ENCODE measurements around the gene GMFB. TPM values are rescaled to one million over a fixed set of nuclear protein-coding genes. Genes with fewer than 3 reads are reported as not detected.

Gene GMFB
- total and polyA plus RNA-seq, 2 experiments from 2014 or later = 47.3 to 138 TPM

- 69% methylated on average over 4 of the region's 4 CpGs for WGBS (ENCODE audit: low lambda C conversion rate, missing lambda C conversion rate)
- Histone ChIP-seq H3K79me2 (peaks cover 98% of the 10 kb centered on the region), H3K4me1 (ENCODE audit: insufficient read depth) (peaks cover 12% of the 10 kb centered on the region), H3K27ac (peak overlapping the region; percentile 67), H3K4me3 (no peak overlapping the region), H3K27me3 (no peaks in the 10 kb centered on the region), H4K20me1 (ENCODE audit: insufficient read depth, poor library complexity, severe bottlenecking) (no peaks in the 10 kb centered on the region), H3K36me3 (replicated peaks; ENCODE audit: insufficient read depth, low read depth) (no peaks in the 10 kb centered on the region), H3K9me3 (ENCODE audit: low read depth) (no peaks in the 10 kb centered on the region), H2AFZ (no peak overlapping the region), H3K9me2 (replicated peaks; ENCODE audit: insufficient read depth) (no peaks in the 10 kb centered on the region), H3K4me2 (peak overlapping the region; percentile 26)
- peak; percentile 26 for DNase-seq (ENCODE audit: low spot score)
- no peak for TF ChIP-seq EZH2 (IDR thresholded peaks at IDR 0.05; ENCODE audit: borderline replicate concordance)
- no peak for TF ChIP-seq EZH2phosphoT487 (IDR thresholded peaks at IDR 0.05; ENCODE audit: low read depth, severe bottlenecking, unreplicated experiment)
- TF ChIP-seq CTCF (IDR thresholded peaks at IDR 0.05; ENCODE audit: poor library complexity) = no peak
Measured at GRCh38 chr14:54435500-54435981, 53.2 kb downstream of the GMFB start.

- Histone ChIP-seq H3K36me3 (replicated peaks; ENCODE audit: insufficient read depth, low read depth) (no peaks in the 10 kb centered on the region), H3K27ac (no peak overlapping the region), H3K9me2 (replicated peaks; ENCODE audit: insufficient read depth) (no peaks in the 10 kb centered on the region), H4K20me1 (ENCODE audit: insufficient read depth, poor library complexity, severe bottlenecking) (no peaks in the 10 kb centered on the region), H3K4me2 (no peak overlapping the region), H2AFZ (no peak overlapping the region), H3K4me3 (no peak overlapping the region), H3K4me1 (ENCODE audit: insufficient read depth) (peaks cover 1% of the 10 kb centered on the region), H3K79me2 (peaks cover 55% of the 10 kb centered on the region), H3K9me3 (ENCODE audit: low read depth) (no peaks in the 10 kb centered on the region), H3K27me3 (no peaks in the 10 kb centered on the region)
- DNase-seq (ENCODE audit: low spot score) = no peak
- TF ChIP-seq CTCF (IDR thresholded peaks at IDR 0.05; ENCODE audit: poor library complexity) (no peak), EZH2phosphoT487 (IDR thresholded peaks at IDR 0.05; ENCODE audit: low read depth, severe bottlenecking, unreplicated experiment) (no peak), EZH2 (IDR thresholded peaks at IDR 0.05; ENCODE audit: borderline replicate concordance) (no peak)
- 97% methylated on average over 2 of the region's 2 CpGs for WGBS (ENCODE audit: low lambda C conversion rate, missing lambda C conversion rate)
Measured at GRCh38 chr14:54428527-54428926, 60.3 kb downstream of the GMFB start.

GRCh38 chr14:54427871-54428270 lies 60.9 kb downstream of the GMFB start:
- Histone ChIP-seq H2AFZ (no peak overlapping the region), H3K9me3 (ENCODE audit: low read depth) (no peaks in the 10 kb centered on the region), H3K27ac (no peak overlapping the region), H3K27me3 (no peaks in the 10 kb centered on the region), H4K20me1 (ENCODE audit: insufficient read depth, poor library complexity, severe bottlenecking) (no peaks in the 10 kb centered on the region), H3K4me1 (ENCODE audit: insufficient read depth) (no peaks in the 10 kb centered on the region), H3K79me2 (peaks cover 48% of the 10 kb centered on the region), H3K4me2 (no peak overlapping the region), H3K9me2 (replicated peaks; ENCODE audit: insufficient read depth) (no peaks in the 10 kb centered on the region), H3K4me3 (no peak overlapping the region), H3K36me3 (replicated peaks; ENCODE audit: insufficient read depth, low read depth) (no peaks in the 10 kb centered on the region)
- WGBS (ENCODE audit: low lambda C conversion rate, missing lambda C conversion rate) = 99% methylated on average over 3 of the region's 3 CpGs
- DNase-seq (ENCODE audit: low spot score) = no peak
- TF ChIP-seq CTCF (IDR thresholded peaks at IDR 0.05; ENCODE audit: poor library complexity) (no peak), EZH2phosphoT487 (IDR thresholded peaks at IDR 0.05; ENCODE audit: low read depth, severe bottlenecking, unreplicated experiment) (no peak), EZH2 (IDR thresholded peaks at IDR 0.05; ENCODE audit: borderline replicate concordance) (no peak)

All from hepatocyte (in vitro differentiated cells).